Lower leg skin (tissue), 4 donors: ENCODE measurements around the gene RPL10L. TPM values are rescaled to one million over a fixed set of nuclear protein-coding genes. Genes with fewer than 3 reads are reported as not detected.

Source experiments
- DNase-seq, 2 donors: peaks; one replicate each; pipeline ENCODE4 v3.0.0-alpha.2; 2019; ENCODE audit warnings: low spot score in 2 of 2
- H3K4me3 ChIP-seq: fragments of 200-600 bp; sonication (generic); 2 replicates; pipeline ENCODE4 v1.5.1; 2017; ENCODE audit warnings: mild to moderate bottlenecking, low read depth; ENCODE audit not compliant: poor library complexity, severe bottlenecking
- POLR2A ChIP-seq, 2 donors: fragments of 450-650 bp; IDR thresholded peaks; one replicate each; pipeline ENCODE4 v1.6.1; 2016 to 2017; ENCODE audit warnings: antibody characterized with exemption in 2 of 2, mild to moderate bottlenecking in 1 of 2, moderate library complexity in 1 of 2
- WGBS, 2 donors: methylation state at CpG; one replicate each; pipeline ENCODE4 v1.1.5; 2018; 5-methylcytosine and 5-hydroxymethylcytosine counted together
- intact Hi-C: fragments of 100-400 bp; cut with DNase I; formaldehyde crosslinking; loops from one replicate; pipeline ENCODE4 v1.15.0; 2023; ENCODE audit warnings: low total_unique reads
- total RNA-seq, 4 donors: library from RNA; depleted of rRNA; stranded (reverse); fragments of >200 nt; gene quantifications; one replicate each; pipeline ENCODE4 v1.1.0, GENCODE V29; 2016
- TF ChIP-seq, protein P1 (sequence below), 3 donors: fragments of 450-650 bp; IDR thresholded peaks; one replicate each; pipeline ENCODE4 v1.5.1; 2016; ENCODE audit warnings: antibody characterized with exemption in 3 of 3, mild to moderate bottlenecking in 3 of 3, moderate library complexity in 2 of 3

Gene RPL10L
- total RNA-seq, result not detected

DNA sequence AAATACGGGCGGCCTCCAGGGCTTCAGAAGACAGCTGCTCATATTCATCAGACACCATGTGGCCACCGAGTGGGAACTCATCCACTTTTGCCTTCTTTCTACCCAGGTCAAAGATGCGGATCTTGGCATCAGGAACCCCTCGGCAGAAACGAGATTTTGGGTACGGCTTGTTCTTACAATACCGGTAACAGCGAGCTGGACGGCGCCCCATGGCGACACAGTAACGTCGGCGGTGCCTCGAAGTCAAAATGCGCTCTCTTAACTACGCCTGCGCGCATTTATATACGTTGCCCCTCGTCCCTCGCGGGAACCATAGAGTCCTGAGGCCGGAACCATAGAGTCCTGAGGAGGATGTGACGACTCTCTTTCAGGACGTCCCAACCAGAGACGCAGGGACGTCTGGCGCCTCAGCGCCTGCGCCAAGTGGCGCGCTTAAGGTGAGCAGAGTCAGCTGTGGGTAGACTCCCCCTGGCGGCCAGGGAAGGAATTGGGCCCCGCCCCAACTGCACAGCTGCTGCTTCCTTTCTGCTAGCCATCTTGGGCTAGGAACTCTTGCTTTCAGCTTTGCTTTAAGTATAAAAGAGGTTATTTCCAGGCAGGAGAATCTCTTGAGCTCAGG is at the start of gene RPL10L:
TSS of gene RPL10L (minus strand) at position 256 of the 619 bp plus-strand sequence. CDS start at position 211, 45 bp downstream.
- intact Hi-C loops, result no loop called here
- WGBS, 2 donors, result 93% methylated on average over 36 of the region's 36 CpGs
- TF ChIP-seq, protein P1, sequence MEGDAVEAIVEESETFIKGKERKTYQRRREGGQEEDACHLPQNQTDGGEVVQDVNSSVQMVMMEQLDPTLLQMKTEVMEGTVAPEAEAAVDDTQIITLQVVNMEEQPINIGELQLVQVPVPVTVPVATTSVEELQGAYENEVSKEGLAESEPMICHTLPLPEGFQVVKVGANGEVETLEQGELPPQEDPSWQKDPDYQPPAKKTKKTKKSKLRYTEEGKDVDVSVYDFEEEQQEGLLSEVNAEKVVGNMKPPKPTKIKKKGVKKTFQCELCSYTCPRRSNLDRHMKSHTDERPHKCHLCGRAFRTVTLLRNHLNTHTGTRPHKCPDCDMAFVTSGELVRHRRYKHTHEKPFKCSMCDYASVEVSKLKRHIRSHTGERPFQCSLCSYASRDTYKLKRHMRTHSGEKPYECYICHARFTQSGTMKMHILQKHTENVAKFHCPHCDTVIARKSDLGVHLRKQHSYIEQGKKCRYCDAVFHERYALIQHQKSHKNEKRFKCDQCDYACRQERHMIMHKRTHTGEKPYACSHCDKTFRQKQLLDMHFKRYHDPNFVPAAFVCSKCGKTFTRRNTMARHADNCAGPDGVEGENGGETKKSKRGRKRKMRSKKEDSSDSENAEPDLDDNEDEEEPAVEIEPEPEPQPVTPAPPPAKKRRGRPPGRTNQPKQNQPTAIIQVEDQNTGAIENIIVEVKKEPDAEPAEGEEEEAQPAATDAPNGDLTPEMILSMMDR (IDR thresholded peaks at IDR 0.05), result no peak
- no peak for TF ChIP-seq POLR2A (IDR thresholded peaks at IDR 0.05)
- H3K4me3 ChIP-seq, result no peak within 1 kb of the TSS
- DNase-seq, result no peak

DNA sequence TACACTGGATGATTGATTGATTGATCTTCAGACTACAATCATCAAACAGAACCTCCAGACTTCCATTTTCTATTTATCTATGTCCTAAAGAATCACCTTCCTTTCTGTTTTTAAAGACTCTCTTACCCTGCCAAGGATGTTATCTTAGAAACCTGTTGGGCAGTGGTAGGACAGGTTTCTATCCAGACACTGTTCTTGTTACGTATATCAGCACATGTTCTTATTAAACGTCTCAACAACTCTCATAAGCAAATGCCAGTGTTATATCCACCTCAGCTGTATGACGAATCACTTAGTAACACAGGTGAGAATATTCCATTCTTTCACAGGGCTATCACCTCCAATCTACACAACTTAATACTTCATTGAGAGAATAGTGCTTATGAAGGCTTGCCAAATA is 40.2 kb upstream of the RPL10L start:
- no peak for DNase-seq

DNA sequence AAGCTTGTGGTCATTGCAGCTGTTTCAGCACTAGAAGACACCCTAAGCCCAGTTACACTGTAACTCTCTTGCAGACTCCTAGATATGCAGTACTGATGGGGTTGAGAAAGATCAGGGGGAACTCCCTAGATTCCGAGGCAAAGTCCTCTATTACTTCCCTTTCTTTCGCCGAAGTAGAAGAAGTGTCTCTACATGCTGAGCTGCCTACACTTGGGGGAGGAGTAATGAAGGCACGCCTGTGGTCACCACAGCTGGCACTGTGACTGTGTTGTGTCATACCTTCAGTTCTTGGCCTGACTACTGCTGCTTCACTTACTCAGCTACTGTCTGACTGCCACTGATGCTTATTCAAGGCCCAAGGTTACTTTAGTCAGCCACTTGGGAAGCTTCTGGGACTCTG is 35.1 kb upstream of the RPL10L start:
- no peak for TF ChIP-seq POLR2A (IDR thresholded peaks at IDR 0.05)
- TF ChIP-seq, protein P1 (IDR thresholded peaks at IDR 0.05), result no peak
- H3K4me3 ChIP-seq, result no peak overlapping the region
- intact Hi-C loops, result no loop called here
- WGBS, 2 donors, result 80 to 95% methylated on average over 4 of the region's 4 CpGs
- DNase-seq, result no peak

More for the DNA sequence above, 40.2 kb upstream of the RPL10L start:
- TF ChIP-seq, protein P1 (IDR thresholded peaks at IDR 0.05), result no peak
- no peak for TF ChIP-seq POLR2A (IDR thresholded peaks at IDR 0.05)
- intact Hi-C loops, result no loop called here
- no peak overlapping the region for H3K4me3 ChIP-seq
- 65 to 77% methylated on average over 3 of the region's 3 CpGs for WGBS, 2 donors

DNA sequence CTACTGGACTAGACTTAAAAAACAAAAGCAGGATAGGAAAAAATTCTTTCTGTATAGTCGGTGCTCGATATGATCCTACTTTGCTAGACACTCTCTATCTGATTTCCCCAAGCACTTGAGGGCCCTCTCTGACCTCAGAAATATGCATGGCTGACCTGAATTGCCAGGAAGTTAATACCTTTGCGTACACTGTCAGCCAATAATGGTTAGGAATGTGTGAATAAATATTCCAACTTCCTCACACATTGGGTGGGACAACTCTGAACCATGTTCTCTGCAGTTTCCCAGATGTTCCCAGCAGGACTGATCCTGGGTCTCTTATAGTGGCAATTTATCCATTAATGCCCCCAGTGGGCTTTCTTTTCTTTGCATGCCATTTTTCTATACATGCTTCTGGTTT is 20.5 kb upstream of the RPL10L start:
- TF ChIP-seq, protein P1 (IDR thresholded peaks at IDR 0.05), result no peak
- no peak for TF ChIP-seq POLR2A (IDR thresholded peaks at IDR 0.05)
- WGBS, 2 donors, result 80 to 87% methylated on average over 3 of the region's 3 CpGs
- intact Hi-C loops, result no loop called here
- no peak overlapping the region for H3K4me3 ChIP-seq
- DNase-seq, result no peak

DNA sequence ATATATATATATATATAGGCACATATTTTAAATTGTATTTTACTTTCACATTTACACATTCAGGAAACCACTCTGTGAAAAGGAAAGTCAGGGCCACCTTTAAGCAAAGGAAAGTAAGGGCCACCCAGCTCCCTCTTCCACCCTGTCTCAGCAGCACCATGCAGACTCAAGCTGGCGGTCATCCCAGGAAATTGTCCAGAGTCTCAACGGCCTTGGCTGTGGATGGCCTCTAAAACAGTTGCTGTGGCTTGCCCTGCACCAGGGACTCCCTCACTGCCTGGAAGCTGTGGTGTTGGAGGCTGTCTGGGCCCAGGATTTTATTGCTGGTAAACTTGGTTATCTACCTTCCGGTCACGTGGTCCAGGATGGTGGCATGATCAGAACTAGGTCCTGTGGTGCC is 11.8 kb upstream of the RPL10L start:
- no peak overlapping the region for H3K4me3 ChIP-seq
- no peak for DNase-seq
- WGBS, 2 donors, result 77 to 87% methylated on average over 4 of the region's 4 CpGs
- TF ChIP-seq, protein P1 (IDR thresholded peaks at IDR 0.05), result no peak
- TF ChIP-seq POLR2A (IDR thresholded peaks at IDR 0.05), result no peak
- intact Hi-C loops, result no loop called here

DNA sequence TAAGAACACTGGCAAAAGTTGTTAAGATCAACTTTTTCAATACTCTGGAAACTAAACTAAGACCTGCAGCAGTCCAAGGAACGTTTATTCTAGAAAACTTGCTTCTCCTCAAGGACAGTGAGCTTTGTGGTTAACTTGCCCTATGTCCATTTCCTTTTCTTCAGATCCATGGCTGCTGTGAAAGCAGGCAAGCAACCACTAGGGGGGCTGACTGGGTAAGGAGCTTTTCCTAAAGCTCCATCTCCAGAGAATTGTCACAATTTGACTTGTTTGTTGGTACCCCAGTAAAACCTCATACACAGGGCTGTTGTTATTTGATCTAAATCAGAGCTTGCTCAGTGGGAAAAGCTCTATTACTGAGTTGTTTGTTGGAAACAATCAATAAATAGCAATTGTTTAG is 10.1 kb upstream of the RPL10L start:
- WGBS, 2 donors, result 28 to 59% methylated on average over 1 of the region's 1 CpG
- intact Hi-C loops, result no loop called here
- no peak overlapping the region for H3K4me3 ChIP-seq
- no peak for DNase-seq
- TF ChIP-seq POLR2A (IDR thresholded peaks at IDR 0.05), result no peak
- TF ChIP-seq, protein P1 (IDR thresholded peaks at IDR 0.05), result no peak
